Bronchial epithelial cell (primary cell): ENCODE measurements around the gene GALNT11. TPM values are rescaled to one million over a fixed set of nuclear protein-coding genes. Genes with fewer than 3 reads are reported as not detected.

Experiments
- DNase-seq: peaks from one replicate; pipeline ENCODE4 v3.0.0-alpha.2; 2010; ENCODE audit warnings: low read depth
- FAIRE-seq: peaks from 2 replicates; lab custom pipeline; 2011; peaks lifted over from hg19 to GRCh38; lab: Jason Lieb, UNC
- H3K27me3 ChIP-seq: 2 replicates; pipeline ENCODE4 v1.5.1; 2011; ENCODE audit warnings: low read length; ENCODE audit not compliant: control insufficient read depth, insufficient read depth
- H3K36me3 ChIP-seq: 2 replicates; pipeline ENCODE4 v1.5.1; 2011; ENCODE audit warnings: low read length; ENCODE audit not compliant: control insufficient read depth, insufficient read depth
- H3K4me3 ChIP-seq: 2 replicates; pipeline ENCODE4 v1.5.1; 2011; ENCODE audit warnings: mild to moderate bottlenecking, low read depth, low read length, control low read depth
- total RNA-seq: library from RNA; depleted of rRNA; stranded (reverse); fragments of >200 nt; gene quantifications from 2 replicates; pipeline ENCODE4 v1.2.1, GENCODE V29; 2014
- TF ChIP-seq, protein P1 (sequence below): IDR thresholded peaks from 2 replicates; pipeline ENCODE4 v1.5.1; 2011; ENCODE audit warnings: mild to moderate bottlenecking, moderate library complexity, low read length, control low read depth, inconsistent platforms; ENCODE audit not compliant: insufficient read depth, severe bottlenecking

Gene GALNT11
- total RNA-seq, 1 donor from 2014 or later: 31.9 TPM

GRCh38 chr7:152006336-152006735 lies 19.1 kb upstream of the GALNT11 start:
- TF ChIP-seq, protein P1, sequence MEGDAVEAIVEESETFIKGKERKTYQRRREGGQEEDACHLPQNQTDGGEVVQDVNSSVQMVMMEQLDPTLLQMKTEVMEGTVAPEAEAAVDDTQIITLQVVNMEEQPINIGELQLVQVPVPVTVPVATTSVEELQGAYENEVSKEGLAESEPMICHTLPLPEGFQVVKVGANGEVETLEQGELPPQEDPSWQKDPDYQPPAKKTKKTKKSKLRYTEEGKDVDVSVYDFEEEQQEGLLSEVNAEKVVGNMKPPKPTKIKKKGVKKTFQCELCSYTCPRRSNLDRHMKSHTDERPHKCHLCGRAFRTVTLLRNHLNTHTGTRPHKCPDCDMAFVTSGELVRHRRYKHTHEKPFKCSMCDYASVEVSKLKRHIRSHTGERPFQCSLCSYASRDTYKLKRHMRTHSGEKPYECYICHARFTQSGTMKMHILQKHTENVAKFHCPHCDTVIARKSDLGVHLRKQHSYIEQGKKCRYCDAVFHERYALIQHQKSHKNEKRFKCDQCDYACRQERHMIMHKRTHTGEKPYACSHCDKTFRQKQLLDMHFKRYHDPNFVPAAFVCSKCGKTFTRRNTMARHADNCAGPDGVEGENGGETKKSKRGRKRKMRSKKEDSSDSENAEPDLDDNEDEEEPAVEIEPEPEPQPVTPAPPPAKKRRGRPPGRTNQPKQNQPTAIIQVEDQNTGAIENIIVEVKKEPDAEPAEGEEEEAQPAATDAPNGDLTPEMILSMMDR: no peak
- FAIRE-seq: no peak

GRCh38 chr7:152011860-152012259 lies 13.6 kb upstream of the GALNT11 start:
- no peak overlapping the region for H3K4me3 ChIP-seq
- TF ChIP-seq, protein P1: no peak
- no peak for FAIRE-seq
- no peak for DNase-seq
- no peaks in the 10 kb centered on the region for H3K36me3 ChIP-seq
- H3K27me3 ChIP-seq: no peaks in the 10 kb centered on the region

More at GRCh38 chr7:152006336-152006735, 19.1 kb upstream of the GALNT11 start:
- H3K36me3 ChIP-seq: no peaks in the 10 kb centered on the region
- H3K27me3 ChIP-seq: no peaks in the 10 kb centered on the region
- no peak overlapping the region for H3K4me3 ChIP-seq
- no peak for DNase-seq

GRCh38 chr7:152013230-152013629 lies 12.2 kb upstream of the GALNT11 start:
- Histone ChIP-seq H3K36me3 (no peaks in the 10 kb centered on the region), H3K27me3 (no peaks in the 10 kb centered on the region), H3K4me3 (no peak overlapping the region)
- no peak for DNase-seq
- TF ChIP-seq, protein P1: no peak
- no peak for FAIRE-seq

DNA sequence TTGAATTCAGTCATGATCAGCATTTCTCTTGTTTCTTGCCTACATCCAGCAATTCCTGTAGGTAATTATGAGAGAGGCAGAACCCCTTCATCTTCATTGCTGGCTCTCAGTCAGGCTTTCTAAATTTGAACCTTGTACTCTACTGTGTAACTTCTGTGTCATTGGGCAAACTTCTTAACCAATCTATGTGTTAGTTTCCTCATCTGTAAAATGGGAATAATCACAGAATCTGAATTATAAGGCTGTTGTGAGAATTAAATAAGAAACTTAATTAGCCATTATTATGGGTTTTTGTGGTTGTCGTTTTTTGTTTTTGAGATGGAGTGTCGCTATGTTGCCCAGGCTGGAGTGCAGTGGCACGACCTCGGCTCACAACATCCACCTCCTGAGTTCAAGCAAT lies 11.5 kb upstream of the GALNT11 start:
- Histone ChIP-seq H3K4me3 (no peak overlapping the region), H3K27me3 (no peaks in the 10 kb centered on the region), H3K36me3 (no peaks in the 10 kb centered on the region)
- DNase-seq (no peak), FAIRE-seq (no peak)
- TF ChIP-seq, protein P1: no peak

DNA sequence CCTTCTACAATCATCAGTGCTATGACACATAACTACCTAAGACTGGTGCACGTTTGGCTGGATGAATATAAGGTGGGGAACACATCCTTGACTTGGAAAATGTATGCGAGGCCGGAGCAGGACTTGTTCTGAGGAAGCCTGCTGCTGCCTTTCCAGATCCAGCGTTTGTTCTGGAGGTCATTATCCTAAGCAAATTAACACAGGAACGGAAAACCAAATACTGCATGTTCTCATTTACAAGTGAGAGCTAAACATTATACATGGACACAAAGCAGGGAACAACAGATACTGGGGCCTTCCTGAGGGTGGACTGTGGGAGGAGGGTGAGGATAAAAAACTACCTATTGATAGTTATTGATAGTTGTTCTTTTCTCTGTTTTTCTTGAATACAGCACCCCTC lies 10.8 kb upstream of the GALNT11 start:
- no peaks in the 10 kb centered on the region for H3K27me3 ChIP-seq
- no peaks in the 10 kb centered on the region for H3K36me3 ChIP-seq
- FAIRE-seq (no peak), DNase-seq (no peak)
- TF ChIP-seq, protein P1: no peak
- no peak overlapping the region for H3K4me3 ChIP-seq

GRCh38 chr7:152015600-152015999 lies 9.9 kb upstream of the GALNT11 start:
- no peak overlapping the region for H3K4me3 ChIP-seq
- FAIRE-seq: no peak
- H3K36me3 ChIP-seq: no peaks in the 10 kb centered on the region
- no peaks in the 10 kb centered on the region for H3K27me3 ChIP-seq
- TF ChIP-seq, protein P1: no peak
- no peak for DNase-seq
